GM19328 (cell line): Measurements from ENCODE around the gene LSS.
"Not testable (repeated sequence)": the region's sequence is repeated elsewhere in the genome, so short reads cannot be mapped to it uniquely, and the experiment has no call there.

Source experiments
- ATAC-seq: cut with Tn5 transposase; IDR thresholded peaks from one replicate; pipeline ENCODE4 v1.9.1; 2021; ENCODE audit warnings: mild to moderate bottlenecking, moderate library complexity; ENCODE audit not compliant: unreplicated experiment

Gene LSS

GRCh38 chr21:46171996-46172862 lies 56.3 kb downstream of the LSS start:
- ATAC-seq, result no peak

DNA sequence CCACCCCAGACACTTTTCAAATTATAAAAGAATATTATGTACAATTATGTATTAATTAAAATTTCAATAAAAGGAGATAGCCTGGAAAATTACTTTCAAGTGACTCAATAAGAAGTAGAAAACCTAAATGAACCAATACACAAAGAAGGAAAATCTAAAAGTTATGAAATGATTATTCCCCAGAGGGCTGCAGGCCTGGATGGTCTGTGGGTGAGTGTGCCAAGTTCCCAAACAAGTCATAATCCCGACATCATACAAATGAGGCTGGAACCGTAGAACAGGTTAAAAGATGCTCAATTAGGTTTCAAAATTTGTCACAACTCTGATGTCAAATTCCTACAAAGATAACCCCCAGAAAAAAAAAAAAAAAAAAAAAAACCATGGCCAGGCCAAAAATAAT lies 57.0 kb downstream of the LSS start:
- ATAC-seq, result no peak

GRCh38 chr21:46170436-46171193 lies 58.0 kb downstream of the LSS start:
- not testable (repeated sequence) for ATAC-seq

DNA sequence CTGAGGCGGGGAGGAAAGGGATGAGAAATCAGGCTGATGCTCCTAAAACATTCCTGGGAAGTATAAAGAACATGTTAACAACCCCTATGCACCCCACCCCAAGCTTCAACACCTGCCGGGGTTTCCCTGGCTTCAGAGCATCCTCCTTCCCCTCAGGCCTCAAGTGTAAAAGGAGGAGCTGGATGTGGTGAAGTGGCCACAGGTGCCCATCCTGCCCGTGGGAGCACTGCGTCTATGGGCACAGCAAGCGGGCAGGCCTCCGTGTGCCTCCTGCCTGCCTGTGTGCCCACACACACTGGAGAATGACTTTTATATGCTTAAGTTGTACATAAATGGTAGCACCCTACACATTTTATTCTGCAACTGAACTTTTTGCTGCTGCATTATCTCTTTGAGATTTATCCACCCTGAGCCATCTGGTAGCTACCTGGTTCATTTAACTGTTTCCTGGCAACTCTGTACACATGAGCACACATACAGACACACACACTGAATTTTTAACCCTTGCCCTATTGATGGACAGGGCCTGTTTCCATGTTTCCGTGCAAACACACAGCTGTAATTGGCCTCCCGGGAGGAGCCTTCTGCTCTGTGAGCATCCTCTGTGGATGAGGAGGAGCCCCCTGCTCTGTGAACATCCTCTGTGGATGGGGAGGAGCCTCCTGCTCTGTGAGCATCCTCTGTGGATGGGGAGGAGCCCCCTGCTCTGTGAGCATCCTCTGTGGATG lies 59.8 kb downstream of the LSS start:
- ATAC-seq, result no peak

DNA sequence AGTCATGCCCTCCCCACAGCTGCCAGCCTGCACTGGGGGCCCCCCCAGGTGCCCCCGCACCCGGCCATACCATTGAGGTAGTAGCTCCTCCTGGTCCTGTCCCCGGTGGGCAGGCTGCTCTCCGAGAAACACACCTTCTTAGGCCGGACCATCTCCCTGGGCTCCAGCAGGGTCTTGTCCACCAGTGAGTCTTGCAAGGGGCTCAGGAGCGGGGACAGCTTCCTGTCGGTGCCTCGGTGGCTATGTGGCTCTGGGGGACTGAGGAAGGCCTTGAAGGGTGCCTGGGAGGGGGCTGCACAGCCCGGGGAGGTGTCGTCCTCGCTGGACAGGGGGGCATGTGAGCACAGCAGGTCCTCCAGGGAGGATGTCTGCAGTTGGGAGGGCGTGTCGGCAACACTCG lies 60.3 kb downstream of the LSS start:
- no peak for ATAC-seq

DNA sequence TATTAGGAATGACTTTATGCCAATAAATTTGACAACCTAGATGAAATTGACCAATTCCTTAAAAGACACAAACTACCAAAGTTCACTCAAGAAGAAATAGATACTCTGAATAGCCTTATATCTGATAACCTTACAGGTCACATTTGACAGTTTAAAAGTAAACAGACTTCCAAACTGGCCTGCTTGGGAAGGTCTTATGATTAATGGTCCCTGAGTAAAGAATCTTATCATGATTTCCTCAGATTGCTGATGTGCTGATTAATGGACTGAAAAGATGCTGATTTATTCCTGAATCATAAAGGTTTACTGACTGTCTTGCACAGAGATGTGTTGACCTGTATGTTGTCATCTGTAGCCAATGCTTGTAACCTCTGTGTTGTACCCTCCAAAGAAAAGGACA lies 63.5 kb downstream of the LSS start:
- no peak for ATAC-seq

DNA sequence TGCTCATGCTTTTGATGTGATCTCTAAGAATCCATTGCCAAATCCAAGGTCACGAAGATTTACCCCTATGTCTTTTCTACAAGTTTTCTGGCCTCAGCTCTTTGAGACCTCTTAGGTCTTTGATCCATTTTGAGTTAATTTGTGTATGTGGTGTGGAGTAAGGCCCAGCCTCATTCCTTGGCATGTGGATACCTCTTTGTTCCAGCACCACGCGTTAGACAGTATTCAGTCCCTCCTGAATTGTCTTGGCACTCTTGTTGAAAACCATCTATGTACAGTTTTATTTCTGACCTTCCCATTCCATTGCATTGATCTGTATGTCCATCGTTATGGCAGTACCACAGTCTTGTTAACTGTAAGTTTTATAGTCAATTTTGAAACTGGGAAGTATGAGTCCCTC lies 65.2 kb downstream of the LSS start:
- ATAC-seq, result no peak

GRCh38 chr21:46161633-46162592 lies 66.7 kb downstream of the LSS start:
- ATAC-seq, result no peak

DNA sequence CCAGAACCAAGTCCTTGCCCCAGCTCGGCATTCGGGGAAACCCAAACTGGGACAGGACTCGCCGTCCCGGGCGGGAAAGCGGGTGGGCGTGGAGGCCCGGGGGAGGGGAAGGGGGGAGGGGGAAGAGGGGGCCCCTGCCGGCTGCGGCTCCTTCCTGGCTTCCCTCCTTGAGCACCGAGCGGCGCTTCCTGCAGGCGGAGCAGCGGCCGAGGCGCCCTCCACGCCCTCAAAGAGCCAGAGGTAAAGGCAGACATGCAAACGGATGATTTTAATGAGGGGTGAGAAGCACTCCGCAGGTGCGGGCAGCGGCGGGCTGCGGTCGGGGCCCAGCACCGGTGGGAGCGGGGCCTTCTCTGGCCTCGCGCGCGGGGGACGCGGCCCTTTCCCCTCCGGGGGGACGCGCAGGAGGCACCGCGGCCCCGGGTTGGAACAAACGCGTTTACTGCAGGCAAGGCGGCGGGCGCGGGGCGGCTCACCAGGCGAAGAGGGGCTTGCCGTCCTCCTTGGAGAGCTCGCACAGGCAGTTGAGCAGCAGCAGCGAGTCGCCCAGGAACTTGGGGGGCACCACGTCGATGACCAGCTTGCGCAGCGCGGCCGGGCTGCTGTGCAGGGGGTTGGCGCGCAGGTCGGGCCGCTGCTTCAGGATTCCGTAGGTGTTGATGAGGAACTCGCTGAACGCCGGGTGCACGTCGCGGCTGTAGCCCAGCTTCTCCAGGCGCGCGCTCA lies 67.5 kb downstream of the LSS start:
- no peak for ATAC-seq

GRCh38 chr21:46160657-46160906 lies 68.0 kb downstream of the LSS start:
- no peak for ATAC-seq

DNA sequence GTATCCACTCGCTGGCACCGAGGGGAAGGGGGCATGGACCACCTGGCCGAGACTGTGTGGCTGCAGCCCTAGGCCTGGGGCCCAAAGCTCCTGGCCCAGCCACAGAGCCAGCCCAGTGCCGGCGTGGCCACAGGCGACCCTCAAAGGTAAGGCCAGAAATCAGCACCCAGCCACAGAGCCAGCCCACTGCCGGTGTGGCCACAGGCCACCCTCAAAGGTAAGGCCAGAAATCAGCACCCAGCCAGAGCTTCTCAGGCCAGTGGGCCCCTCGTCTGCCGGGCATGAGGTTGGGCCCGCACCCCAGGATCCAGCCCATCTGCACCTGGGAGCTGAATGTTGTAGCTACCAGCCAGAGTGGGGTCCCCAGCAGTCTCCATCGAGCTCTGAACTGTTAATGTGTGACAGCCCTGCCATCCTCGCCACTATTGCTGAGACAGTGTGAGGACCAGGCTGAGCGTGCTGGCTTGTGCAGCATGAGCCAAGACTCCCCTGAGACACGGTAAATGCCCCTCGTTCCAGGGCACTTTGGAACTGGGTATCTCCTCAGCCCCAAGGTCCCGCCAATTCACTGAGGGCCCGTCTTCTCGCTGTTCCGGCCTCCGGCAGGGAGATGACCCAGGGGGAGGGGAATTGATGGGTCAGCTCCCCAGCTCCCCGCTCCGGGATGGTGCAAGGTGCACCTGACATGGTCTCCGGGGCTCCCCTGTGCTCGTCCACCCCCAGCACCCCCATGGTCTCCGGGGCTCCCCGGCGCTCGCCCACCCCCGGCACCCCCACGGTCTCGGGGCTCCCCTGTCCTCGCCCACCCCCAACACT lies 68.5 kb downstream of the LSS start:
- ATAC-seq, result no peak

DNA sequence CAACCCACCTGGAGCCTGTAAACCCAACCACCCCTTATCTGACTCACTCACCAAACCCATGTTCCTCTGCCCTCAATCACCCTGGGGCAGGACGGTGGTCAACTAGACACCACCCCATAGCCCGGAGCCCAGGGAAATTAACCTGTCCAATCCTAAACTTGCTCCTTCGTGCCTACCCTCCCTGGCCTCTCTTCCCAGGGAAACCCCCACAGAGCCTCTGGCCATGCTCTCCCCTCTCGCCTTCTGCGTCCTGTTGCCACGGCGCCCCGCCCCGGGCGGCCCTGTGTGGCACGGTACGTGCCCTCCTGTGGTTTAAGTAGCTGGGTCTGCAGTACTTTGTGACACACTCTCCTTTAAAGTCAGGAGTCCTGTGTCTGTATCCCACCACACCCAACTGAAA lies 69.2 kb downstream of the LSS start:
- no peak for ATAC-seq

- ATAC-seq, result no peak
Observed at GRCh38 chr21:46158666-46159300, 69.8 kb downstream of the LSS start.

DNA sequence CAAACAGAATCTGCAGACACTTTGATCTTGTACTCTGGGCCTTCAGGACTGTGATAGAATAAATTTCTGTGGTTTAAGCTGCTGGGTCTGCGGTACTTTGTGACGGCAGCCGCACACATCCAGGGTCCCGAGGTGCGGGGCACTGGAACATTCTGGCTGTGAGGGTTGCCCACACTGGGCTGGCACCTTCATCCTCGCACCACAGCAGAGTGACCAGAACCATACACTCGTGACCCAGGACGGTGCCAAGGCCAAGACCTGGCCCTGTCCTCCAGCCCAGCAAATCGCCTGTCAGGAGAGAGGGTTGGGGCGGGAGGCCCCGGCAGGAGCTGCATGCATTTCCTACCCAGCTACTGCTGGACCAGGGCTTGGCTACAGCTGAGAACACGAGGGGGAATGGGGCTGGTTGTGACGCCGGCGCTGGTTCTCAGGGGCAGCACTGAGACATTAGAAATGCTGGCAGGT lies 70.6 kb downstream of the LSS start:
- ATAC-seq, result no peak

DNA sequence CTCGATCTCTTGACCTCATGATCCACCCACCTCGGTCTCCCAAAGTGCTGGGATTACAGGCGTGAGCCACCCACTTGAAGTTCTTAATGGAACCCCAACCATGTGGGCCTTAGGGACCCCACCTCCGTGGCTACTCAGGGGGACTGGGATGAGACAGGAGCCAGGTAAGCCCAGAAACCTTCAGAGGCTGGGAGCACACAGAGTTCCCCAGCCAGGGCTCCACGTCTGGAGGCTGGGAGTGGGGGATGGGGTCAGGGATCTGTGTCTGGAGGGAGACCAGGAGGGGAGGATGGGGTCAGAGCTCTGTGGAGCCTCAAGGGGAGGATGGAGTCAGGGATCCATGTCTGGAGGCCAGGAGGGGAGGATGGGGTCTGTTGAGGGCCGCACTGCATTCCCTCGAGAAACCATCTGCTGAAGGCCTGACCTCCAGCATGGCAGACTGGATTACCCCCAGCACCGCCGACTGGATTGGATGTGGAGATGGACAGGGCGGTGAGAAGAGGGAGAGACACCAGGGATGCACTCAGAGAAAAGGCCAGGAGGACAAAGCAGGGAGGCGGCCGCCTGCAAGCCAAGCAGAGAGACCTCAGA lies 71.1 kb downstream of the LSS start:
- ATAC-seq, result no peak

- ATAC-seq, result no peak
Observed at GRCh38 chr21:46156678-46157077, 71.9 kb downstream of the LSS start.

- no peak for ATAC-seq
Observed at GRCh38 chr21:46156378-46156645, 72.3 kb downstream of the LSS start.

GRCh38 chr21:46155514-46156377 lies 72.8 kb downstream of the LSS start, which contains the start of gene FTCD:
FTCD (minus strand) TSS chr21:46155579; CDS start chr21:46155523, 56 bp downstream.
- no peak for ATAC-seq
